Measurements from ENCODE around the gene HIGD1C.

DNA sequence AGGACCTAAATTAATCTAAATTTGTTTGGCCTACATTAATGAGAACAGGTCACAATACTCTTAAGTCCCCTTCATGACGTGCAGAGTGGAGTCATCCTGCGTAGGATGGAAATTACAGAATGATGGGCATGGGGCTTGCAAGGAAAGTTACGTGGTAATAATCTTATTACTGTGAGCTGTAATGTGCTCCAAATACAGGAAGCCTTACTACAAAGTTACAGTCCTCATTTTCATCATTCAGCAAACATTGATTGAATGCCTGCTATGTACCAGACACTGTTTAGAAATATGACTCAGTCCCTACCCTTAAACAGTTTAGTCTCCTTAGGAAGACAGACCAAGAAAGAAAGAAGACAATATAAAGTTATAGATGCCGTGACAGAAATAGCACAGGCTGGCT is 9.4 kb downstream of the HIGD1C start:
- no peak for TF ChIP-seq TCF4 (CRISPR knock-in tag; IDR thresholded peaks at IDR 0.05; ENCODE audit: borderline replicate concordance)
- no peak for TF ChIP-seq ZFP30 (CRISPR knock-in tag; IDR thresholded peaks at IDR 0.05)
- TF ChIP-seq ESRRG (CRISPR knock-in tag; IDR thresholded peaks at IDR 0.05): peak; percentile 77; the same call in 1 of the 2 replicates
- no peak for TF ChIP-seq ZNF8 (CRISPR knock-in tag; IDR thresholded peaks at IDR 0.05)
